Measurements from ENCODE around the gene CEP20.
"Not testable (repeated sequence)": the region's sequence is repeated elsewhere in the genome, so short reads cannot be mapped to it uniquely, and the experiment has no call there.

Gene CEP20, protein sequence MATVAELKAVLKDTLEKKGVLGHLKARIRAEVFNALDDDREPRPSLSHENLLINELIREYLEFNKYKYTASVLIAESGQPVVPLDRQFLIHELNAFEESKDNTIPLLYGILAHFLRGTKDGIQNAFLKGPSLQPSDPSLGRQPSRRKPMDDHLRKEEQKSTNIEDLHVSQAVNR

GRCh38 chr16:15888072-15888976 is at the start of gene CEP20:
Gene CEP20, minus strand, starts transcription at chr16:15888603. Its CDS starts 18 bp downstream, at chr16:15888585.
- DNase-seq = peak; percentile 100

- DNase-seq = not testable (repeated sequence)
Measured at GRCh38 chr16:15936809-15937208, 48.4 kb upstream of the CEP20 start.

GRCh38 chr16:15934991-15935390 is 46.6 kb upstream of the CEP20 start:
- DNase-seq = no peak

GRCh38 chr16:15933781-15934180 is 45.4 kb upstream of the CEP20 start:
- no peak for DNase-seq

GRCh38 chr16:15932939-15933338 is 44.5 kb upstream of the CEP20 start:
- DNase-seq = no peak

DNA sequence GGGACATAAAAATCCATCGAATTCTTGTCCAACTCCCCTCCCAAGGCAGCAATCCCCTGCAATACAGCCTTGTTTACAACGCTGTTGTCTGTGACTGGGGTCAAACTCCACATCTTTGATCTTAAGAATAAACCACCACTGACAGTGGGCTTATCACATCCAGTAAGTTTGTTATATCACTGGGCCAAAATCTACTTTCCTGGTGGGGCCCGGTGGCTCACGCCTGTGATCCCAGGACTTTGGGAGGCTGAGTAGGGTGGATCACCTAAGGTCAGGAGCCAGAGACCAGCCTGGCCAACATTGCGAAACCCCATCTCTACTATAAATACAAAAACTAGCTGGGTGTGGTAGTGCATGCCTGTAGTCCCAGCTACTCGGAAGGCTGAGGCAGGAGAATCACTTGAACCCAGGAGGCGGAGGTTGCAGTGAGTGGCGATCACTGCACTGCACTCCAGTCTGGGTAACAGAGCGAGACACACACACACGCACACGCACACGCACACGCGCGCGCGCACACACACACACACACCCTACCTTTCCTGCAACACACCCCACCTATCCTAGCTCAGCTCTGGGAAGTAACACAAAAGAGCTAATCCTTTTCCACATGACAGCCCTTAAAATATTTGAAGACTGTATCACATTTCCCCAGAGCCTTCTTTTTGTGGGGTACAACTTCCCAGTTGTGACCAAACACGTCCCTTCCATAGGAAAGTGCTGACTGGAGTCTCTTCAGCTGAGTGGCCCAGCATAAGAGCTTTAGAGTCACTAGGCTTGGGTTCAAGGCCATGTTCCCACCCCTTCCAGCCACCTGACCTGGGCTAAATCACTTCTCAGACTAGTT is 40.1 kb upstream of the CEP20 start:
- no peak for DNase-seq

- DNase-seq = no peak
Measured at GRCh38 chr16:15925631-15926030, 37.2 kb upstream of the CEP20 start.

DNA sequence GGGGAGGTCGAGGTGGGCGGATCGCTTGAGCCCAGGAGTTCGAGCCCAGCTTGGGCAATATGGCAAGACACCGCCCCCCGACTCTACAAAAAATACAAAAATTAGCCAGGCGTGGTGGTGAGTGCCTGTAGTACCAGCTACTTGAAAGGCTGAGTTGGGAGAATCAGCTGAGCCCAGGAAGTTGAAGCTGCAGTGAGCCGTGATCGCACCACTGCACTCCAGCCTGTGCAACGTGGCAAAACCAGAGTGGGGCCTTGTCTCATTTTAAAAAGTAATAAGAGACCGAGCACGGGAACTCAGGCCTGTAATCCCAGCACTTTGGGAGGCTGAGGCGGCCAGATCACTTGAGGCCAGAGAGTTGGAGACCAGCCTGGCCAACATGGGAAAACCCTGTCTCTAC is 36.6 kb upstream of the CEP20 start:
- no peak for DNase-seq

DNA sequence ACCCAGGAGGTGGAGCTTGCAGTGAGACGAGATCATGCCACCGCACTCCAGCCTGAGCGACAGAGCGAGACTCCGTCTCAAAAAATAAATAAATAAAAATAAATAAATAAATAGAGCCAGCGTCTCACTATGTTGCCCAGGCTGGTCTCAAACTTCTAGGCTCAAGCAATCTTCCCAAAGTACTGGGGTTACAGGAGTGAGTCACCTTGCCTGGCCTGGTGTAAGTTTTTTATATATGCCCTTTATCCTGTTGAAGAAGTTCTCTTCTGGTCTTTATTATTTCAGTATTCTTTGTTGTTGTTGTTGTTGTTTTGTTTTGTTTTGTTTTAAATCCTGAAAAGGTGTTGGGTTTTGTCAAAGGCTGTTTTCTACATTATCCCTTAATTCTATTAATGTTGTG is 30.9 kb upstream of the CEP20 start:
- no peak for DNase-seq

- DNase-seq = not testable (repeated sequence)
Measured at GRCh38 chr16:15918314-15918713, 29.9 kb upstream of the CEP20 start.

GRCh38 chr16:15916323-15916722 is 27.9 kb upstream of the CEP20 start:
- DNase-seq = no peak

- DNase-seq = no peak
Measured at GRCh38 chr16:15915555-15916081, 27.2 kb upstream of the CEP20 start.

DNA sequence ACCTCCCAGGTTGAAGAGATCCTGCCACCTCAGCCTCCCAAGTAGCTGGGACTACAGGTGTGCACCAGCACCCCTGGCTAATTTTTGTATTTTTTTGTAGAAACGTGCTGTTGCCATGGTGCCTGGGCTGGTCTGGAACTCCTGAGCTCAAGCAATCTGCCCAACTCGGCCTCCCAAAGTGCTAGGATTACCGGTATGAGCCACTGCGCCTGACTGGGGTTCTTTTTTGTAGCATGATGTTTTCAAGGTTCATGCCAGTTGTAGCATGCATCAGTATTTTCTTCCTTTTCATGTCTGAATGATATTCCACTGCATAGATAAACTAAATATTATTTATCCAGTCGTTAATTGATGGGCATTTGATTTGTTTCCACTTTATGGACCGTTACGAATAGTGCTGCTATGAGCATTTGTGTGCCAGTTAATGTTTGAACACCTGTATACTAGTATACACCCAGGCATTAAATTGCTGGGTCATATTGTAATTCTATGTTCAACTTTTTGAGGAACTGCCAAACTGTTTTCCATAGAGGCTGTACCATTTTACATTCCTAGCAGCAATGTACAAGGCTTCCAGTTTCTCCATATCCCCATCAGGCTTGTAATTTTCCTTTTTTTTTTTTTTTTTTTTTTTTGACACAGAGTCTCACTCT is 24.8 kb upstream of the CEP20 start:
- no peak for DNase-seq

- no peak for DNase-seq
Measured at GRCh38 chr16:15911198-15911597, 22.8 kb upstream of the CEP20 start.

DNA sequence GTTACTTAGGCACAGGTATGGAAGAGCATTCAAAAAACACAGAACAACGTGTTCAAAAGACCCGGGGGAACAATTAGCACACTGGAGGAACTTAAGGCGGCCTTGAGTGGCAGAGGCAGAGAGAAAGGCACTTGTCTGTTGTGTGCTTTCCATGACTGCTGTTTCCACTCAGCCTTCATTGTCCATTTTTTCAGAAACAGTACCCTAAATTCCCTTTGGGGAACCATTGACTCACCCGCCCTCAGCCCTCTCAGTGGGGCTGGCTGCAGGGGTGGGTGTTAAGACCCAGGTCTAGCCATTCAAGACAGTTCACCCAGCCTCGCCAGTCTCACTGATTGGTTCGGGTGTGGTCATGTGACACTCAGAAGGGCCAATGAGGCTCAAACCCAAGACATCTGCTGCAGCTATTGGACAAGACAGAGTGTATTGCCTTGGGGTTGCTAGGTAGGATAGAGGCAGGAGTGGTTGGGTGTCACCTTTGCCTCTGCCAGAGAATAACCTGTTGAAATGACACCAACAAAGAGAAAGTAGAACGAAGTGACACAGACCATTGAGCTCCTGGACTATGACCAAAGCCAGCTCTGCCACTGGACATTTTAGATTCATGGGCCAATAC is 19.6 kb upstream of the CEP20 start:
- peak; percentile 31 for DNase-seq

DNA sequence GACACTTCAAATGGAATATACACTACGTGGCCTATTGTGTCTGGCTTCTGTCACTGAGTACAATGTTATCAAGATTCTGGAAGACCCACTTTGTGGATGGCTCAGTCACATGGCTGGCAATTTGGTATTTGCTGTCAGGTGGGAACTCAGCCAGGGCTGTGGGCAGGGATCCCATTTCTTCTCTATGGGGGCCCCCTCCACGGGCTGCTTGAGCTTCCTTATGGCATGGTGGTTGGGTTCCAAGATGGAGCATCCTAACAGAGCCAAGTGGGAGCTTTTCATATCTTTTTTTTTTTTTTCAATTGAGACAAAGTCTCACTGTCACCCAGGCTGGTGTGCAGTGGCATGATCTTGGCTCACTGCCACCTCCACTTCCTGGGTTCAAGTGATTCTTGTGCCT is 18.0 kb upstream of the CEP20 start:
- DNase-seq = no peak

- no peak for DNase-seq
Measured at GRCh38 chr16:15903960-15904359, 15.6 kb upstream of the CEP20 start.

- no peak for DNase-seq
Measured at GRCh38 chr16:15900901-15901500, 12.6 kb upstream of the CEP20 start.

DNA sequence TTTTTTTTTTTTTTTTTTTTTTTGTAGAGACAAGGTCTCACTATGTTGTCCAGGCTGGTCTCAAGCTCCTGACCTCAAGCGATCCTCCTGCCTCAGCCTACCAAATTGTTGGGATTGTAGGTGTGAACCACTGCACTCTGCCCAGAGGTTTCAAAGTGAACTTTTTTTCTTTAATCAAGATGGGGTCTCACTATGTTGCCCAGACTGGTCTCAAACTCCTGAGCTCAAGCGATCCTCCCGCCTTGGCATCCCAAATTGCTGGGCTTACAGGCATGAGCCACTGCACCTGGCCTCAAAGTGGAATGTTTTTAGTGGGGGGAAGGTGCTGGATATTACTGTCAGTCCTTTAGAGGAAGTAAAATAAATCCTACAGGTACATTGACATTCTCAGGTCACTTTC is 12.0 kb upstream of the CEP20 start:
- DNase-seq = no peak

DNA sequence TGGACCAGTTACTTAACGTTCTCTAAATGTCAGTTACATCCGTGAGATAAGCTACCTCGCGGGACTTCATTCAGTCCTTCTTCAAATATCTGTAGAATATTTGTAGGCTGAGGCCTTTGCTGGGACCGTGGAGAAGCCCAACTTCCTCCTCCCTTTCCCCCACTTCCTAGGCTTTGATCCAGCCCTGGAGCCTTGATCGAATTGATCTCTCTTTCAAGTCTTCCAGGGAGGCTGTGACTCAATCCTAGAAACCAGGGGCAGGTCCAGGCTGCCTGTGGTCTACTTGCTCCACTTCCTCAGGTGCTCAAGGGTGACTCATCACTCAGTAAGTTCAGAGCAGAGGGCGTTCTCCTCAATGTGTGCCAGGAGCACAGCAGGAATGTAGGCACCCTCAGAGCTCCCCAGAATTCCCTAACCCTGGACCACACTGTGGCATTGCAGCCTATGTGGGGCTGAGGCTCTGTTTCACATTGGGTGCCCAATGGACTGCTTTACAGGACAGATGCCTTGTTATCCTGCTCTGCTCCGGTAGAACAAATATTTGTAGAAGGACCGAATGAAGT is 11.2 kb upstream of the CEP20 start:
- no peak for DNase-seq

DNA sequence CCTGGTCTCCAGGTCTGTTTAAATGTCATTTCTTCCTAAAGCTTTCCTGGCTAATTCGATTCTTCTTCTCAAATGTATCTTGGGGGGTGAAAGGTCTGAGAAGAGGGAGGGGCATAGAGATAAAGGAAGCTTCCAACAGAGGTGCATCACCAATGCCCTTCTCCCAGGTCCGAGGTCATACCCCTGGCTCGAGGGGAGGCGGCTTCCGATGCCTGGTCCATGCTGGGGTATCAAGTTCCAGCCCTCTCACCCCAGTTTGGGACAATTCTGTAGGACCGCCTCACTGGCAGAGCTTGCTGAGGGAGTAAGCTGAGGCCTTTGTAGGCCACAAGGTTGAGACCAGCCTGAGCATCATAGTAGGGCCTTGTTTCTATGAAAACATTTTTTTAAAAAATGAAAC is 10.3 kb upstream of the CEP20 start:
- no peak for DNase-seq

Measured in CD4-positive, alpha-beta T cell treated with Interleukin-12 subunit alpha and Interleukin-12 subunit beta, for 1 hour (primary cell).